Activated CD8-positive, alpha-beta T cell treated with anti-CD3 and anti-CD28 coated beads, Interleukin-2, amount 10 ng/mL, durations not matched to agents 7 days and 5 days (primary cell): ENCODE measurements around the gene DENND6B. TPM values are rescaled to one million over a fixed set of nuclear protein-coding genes. Genes with fewer than 3 reads are reported as not detected.
"Not testable (repeated sequence)": the region's sequence is repeated elsewhere in the genome, so short reads cannot be mapped to it uniquely, and the experiment has no call there.

Experiments used
- ATAC-seq: fragments of 150-1000 bp; cut with Tn5 transposase; one replicate; pipeline ENCODE4 v1.10.0; 2021; ENCODE audit warnings: moderate library complexity
- CTCF ChIA-PET: fragments of 350-600 bp; sonication (Branson Sonifier 250); formaldehyde crosslinking; loops from one replicate; lab custom pipeline; 2021; ENCODE audit warnings: antibody characterized with exemption; lab: Charles Lee
- POLR2A ChIA-PET: fragments of 350-600 bp; sonication (Branson Sonifier 250); formaldehyde crosslinking; loops from one replicate; lab custom pipeline; 2021; ENCODE audit warnings: antibody characterized with exemption; lab: Charles Lee
- DNase-seq: peaks from one replicate; pipeline ENCODE4 v3.0.0-alpha.2; 2020
- H3K27ac Mint-ChIP-seq: one replicate; pipeline ENCODE4 v1.8.0; 2021; ENCODE audit warnings: mild to moderate bottlenecking, mixed read lengths
- H3K27me3 Mint-ChIP-seq: one replicate; pipeline ENCODE4 v1.8.0; 2021; ENCODE audit warnings: low read depth, mixed read lengths
- H3K36me3 Mint-ChIP-seq: one replicate; pipeline ENCODE4 v1.8.0; 2021; ENCODE audit warnings: low read depth, mixed read lengths
- H3K4me1 Mint-ChIP-seq: one replicate; pipeline ENCODE4 v1.8.0; 2021; ENCODE audit warnings: low read depth, mixed read lengths
- H3K4me3 Mint-ChIP-seq: one replicate; pipeline ENCODE4 v1.8.0; 2021; ENCODE audit warnings: mild to moderate bottlenecking, mixed read lengths
- H3K9me3 Mint-ChIP-seq: one replicate; pipeline ENCODE4 v1.8.0; 2022; ENCODE audit warnings: mixed read lengths; ENCODE audit not compliant: insufficient read depth
- total RNA-seq, 2 experiments: library from RNA; stranded (reverse); gene quantifications; one replicate each; pipeline ENCODE4 v1.2.3, GENCODE V29; 2021

Gene DENND6B
- total RNA-seq, result 1 to 10 TPM; 6.0 to 7.0 TPM

- Mint-ChIP-seq H3K36me3 (no peaks in the 10 kb centered on the region), H3K4me3 (peak within 1 kb of the TSS; percentile 78)
- CTCF ChIA-PET, result interaction anchor here (0.6 to 4.4 kb wide), 14 partner anchors 10 to 293 kb away, joined by 3 to 35 read pairs (median 5); partner anchors contain the start of gene HDAC10
Measured at GRCh38 chr22:50326956-50327710, at the start of gene DENND6B. TSS of gene DENND6B (minus strand) at chr22:50327012. CDS start at chr22:50326988, 24 bp downstream.

GRCh38 chr22:50376085-50376651, 49.4 kb upstream of the DENND6B start:
- no peaks in the 10 kb centered on the region for H3K27me3 Mint-ChIP-seq
- no peak overlapping the region for H3K4me3 Mint-ChIP-seq
- DNase-seq, result no peak
- H3K36me3 Mint-ChIP-seq, result peaks cover 44% of the 10 kb centered on the region
- peaks cover 22% of the 10 kb centered on the region for H3K4me1 Mint-ChIP-seq
- CTCF ChIA-PET, result interaction anchor here (0.7 to 1.9 kb wide), 4 partner anchors 9 to 34 kb away, joined by 3 to 12 read pairs (median 4); no protein-coding TSS in a partner anchor
- H3K9me3 Mint-ChIP-seq, result no peaks in the 10 kb centered on the region
- ATAC-seq, result no peak
- POLR2A ChIA-PET, result interaction anchor here (1.3 kb wide), 1 partner anchor 15 kb away, joined by 3 read pairs; no protein-coding TSS in a partner anchor
- H3K27ac Mint-ChIP-seq, result peak overlapping the region; percentile 77

More at GRCh38 chr22:50326956-50327710, at the start of gene DENND6B:
- H3K4me1 Mint-ChIP-seq, result peaks cover 15% of the 10 kb centered on the region
- no peaks in the 10 kb centered on the region for H3K9me3 Mint-ChIP-seq
- ATAC-seq (peak; percentile 97), DNase-seq (peak; percentile 73)
- POLR2A ChIA-PET, result interaction anchor here (0.6 to 1.6 kb wide), 3 partner anchors 7 to 33 kb away, joined by 3 to 5 read pairs (median 4); no protein-coding TSS in a partner anchor
- H3K27me3 Mint-ChIP-seq, result peaks cover 26% of the 10 kb centered on the region
- peak within 1 kb of the TSS; percentile 87 for H3K27ac Mint-ChIP-seq

GRCh38 chr22:50371101-50371648, 44.4 kb upstream of the DENND6B start:
- ATAC-seq, result no peak
- no peak for DNase-seq
- no peaks in the 10 kb centered on the region for H3K9me3 Mint-ChIP-seq
- ChIA-PET POLR2A (interaction anchor here (0.6 to 1.1 kb wide), 2 partner anchors 10 to 1211 kb away, joined by 5 to 7 read pairs; no protein-coding TSS in a partner anchor), CTCF (interaction anchor here (1.1 to 2.9 kb wide), 5 partner anchors 14 to 271 kb away, joined by 3 to 11 read pairs (median 4); partner anchors contain the start of gene HDAC10)
- peaks cover 37% of the 10 kb centered on the region for H3K36me3 Mint-ChIP-seq
- peaks cover 20% of the 10 kb centered on the region for H3K4me1 Mint-ChIP-seq
- H3K27me3 Mint-ChIP-seq, result no peaks in the 10 kb centered on the region
- no peak overlapping the region for H3K4me3 Mint-ChIP-seq
- no peak overlapping the region for H3K27ac Mint-ChIP-seq

- Mint-ChIP-seq H3K27ac (no peak overlapping the region), H3K4me1 (peaks cover 11% of the 10 kb centered on the region), H3K9me3 (no peaks in the 10 kb centered on the region), H3K4me3 (no peak overlapping the region), H3K36me3 (peaks cover 21% of the 10 kb centered on the region), H3K27me3 (no peaks in the 10 kb centered on the region)
- ATAC-seq (no peak), DNase-seq (no peak)
- ChIA-PET POLR2A (interaction anchor here (1.0 kb wide), 1 partner anchor 24 kb away, joined by 3 read pairs; no protein-coding TSS in a partner anchor), CTCF (interaction anchor here (0.8 to 2.9 kb wide), 6 partner anchors 26 to 116 kb away, joined by 3 to 20 read pairs (median 10); partner anchors contain the start of gene HDAC10)
Measured at GRCh38 chr22:50367778-50368500, 41.1 kb upstream of the DENND6B start.

- ATAC-seq, H3K27me3 Mint-ChIP-seq, H3K27ac Mint-ChIP-seq, H3K9me3 Mint-ChIP-seq, POLR2A ChIA-PET, H3K4me3 Mint-ChIP-seq, DNase-seq: not testable (repeated sequence)
- H3K36me3 Mint-ChIP-seq, result peaks cover 43% of the 10 kb centered on the region
- CTCF ChIA-PET, result interaction anchor here (1.2 kb wide), 1 partner anchor 35 kb away, joined by 3 read pairs; no protein-coding TSS in a partner anchor
- peaks cover 44% of the 10 kb centered on the region for H3K4me1 Mint-ChIP-seq
Measured at GRCh38 chr22:50363803-50364194, 37.0 kb upstream of the DENND6B start.

- no peaks in the 10 kb centered on the region for H3K27me3 Mint-ChIP-seq
- no peaks in the 10 kb centered on the region for H3K9me3 Mint-ChIP-seq
- H3K27ac Mint-ChIP-seq, result peak overlapping the region; percentile 78
- DNase-seq (no peak), ATAC-seq (no peak)
- ChIA-PET POLR2A (no interaction called here), CTCF (interaction anchor here (0.8 to 3.0 kb wide), 4 partner anchors 9 to 258 kb away, joined by 3 to 20 read pairs (median 3); no protein-coding TSS in a partner anchor)
- peaks cover 47% of the 10 kb centered on the region for H3K4me1 Mint-ChIP-seq
- H3K36me3 Mint-ChIP-seq, result peaks cover 43% of the 10 kb centered on the region
- no peak overlapping the region for H3K4me3 Mint-ChIP-seq
Measured at GRCh38 chr22:50363166-50363802, 36.5 kb upstream of the DENND6B start.

GRCh38 chr22:50361688-50362087, 34.9 kb upstream of the DENND6B start:
- ChIA-PET POLR2A (interaction anchor here (0.8 to 2.3 kb wide), 7 partner anchors 9 to 260 kb away, joined by 3 to 7 read pairs (median 5); no protein-coding TSS in a partner anchor), CTCF (interaction anchor here (0.9 to 3.0 kb wide), 10 partner anchors 9 to 164 kb away, joined by 3 to 20 read pairs (median 4); partner anchors contain the start of genes DENND6B and SCO2)
- peaks cover 51% of the 10 kb centered on the region for H3K4me1 Mint-ChIP-seq
- H3K27ac Mint-ChIP-seq, result peak overlapping the region; percentile 78
- peaks cover 41% of the 10 kb centered on the region for H3K36me3 Mint-ChIP-seq
- peak; percentile 53 for DNase-seq
- H3K27me3 Mint-ChIP-seq, result no peaks in the 10 kb centered on the region
- ATAC-seq, result peak; percentile 81
- H3K9me3 Mint-ChIP-seq, result no peaks in the 10 kb centered on the region
- H3K4me3 Mint-ChIP-seq, result peak overlapping the region; percentile 29

GRCh38 chr22:50361222-50361621, 34.4 kb upstream of the DENND6B start:
- ATAC-seq, result peak; percentile 45

GRCh38 chr22:50360578-50360977, 33.8 kb upstream of the DENND6B start:
- H3K4me3 Mint-ChIP-seq, result no peak overlapping the region
- ATAC-seq (no peak), DNase-seq (no peak)
- no peaks in the 10 kb centered on the region for H3K27me3 Mint-ChIP-seq
- H3K36me3 Mint-ChIP-seq, result peaks cover 44% of the 10 kb centered on the region
- POLR2A ChIA-PET, result interaction anchor here (1.0 to 2.3 kb wide), 6 partner anchors 11 to 261 kb away, joined by 3 to 7 read pairs (median 6); partner anchors contain the start of gene SCO2
- no peaks in the 10 kb centered on the region for H3K9me3 Mint-ChIP-seq
- peaks cover 47% of the 10 kb centered on the region for H3K4me1 Mint-ChIP-seq
- peak overlapping the region; percentile 78 for H3K27ac Mint-ChIP-seq
- CTCF ChIA-PET, result interaction anchor here (0.6 to 3.0 kb wide), 11 partner anchors 9 to 261 kb away, joined by 3 to 20 read pairs (median 3); partner anchors contain the start of gene SCO2

More at GRCh38 chr22:50361222-50361621, 34.4 kb upstream of the DENND6B start:
- ChIA-PET POLR2A (interaction anchor here (0.8 to 2.3 kb wide), 8 partner anchors 8 to 260 kb away, joined by 3 to 7 read pairs (median 4); partner anchors contain the start of gene SCO2), CTCF (interaction anchor here (0.6 to 3.0 kb wide), 15 partner anchors 8 to 260 kb away, joined by 3 to 20 read pairs (median 3); partner anchors contain the start of genes DENND6B and SCO2)
- peak overlapping the region; percentile 29 for H3K4me3 Mint-ChIP-seq
- peaks cover 43% of the 10 kb centered on the region for H3K36me3 Mint-ChIP-seq
- peak overlapping the region; percentile 78 for H3K27ac Mint-ChIP-seq
- no peaks in the 10 kb centered on the region for H3K27me3 Mint-ChIP-seq
- H3K4me1 Mint-ChIP-seq, result peaks cover 49% of the 10 kb centered on the region
- no peaks in the 10 kb centered on the region for H3K9me3 Mint-ChIP-seq
- DNase-seq, result no peak

GRCh38 chr22:50357756-50358155, 30.9 kb upstream of the DENND6B start:
- H3K4me1 Mint-ChIP-seq, result peaks cover 44% of the 10 kb centered on the region
- no peak overlapping the region for H3K4me3 Mint-ChIP-seq
- CTCF ChIA-PET, result interaction anchor here (1.0 to 2.1 kb wide), 5 partner anchors 11 to 263 kb away, joined by 3 to 10 read pairs (median 4); no protein-coding TSS in a partner anchor
- H3K9me3 Mint-ChIP-seq, result no peaks in the 10 kb centered on the region
- no peaks in the 10 kb centered on the region for H3K27me3 Mint-ChIP-seq
- no peak overlapping the region for H3K27ac Mint-ChIP-seq
- no peak for ATAC-seq
- POLR2A ChIA-PET, result no interaction called here
- H3K36me3 Mint-ChIP-seq, result peaks cover 49% of the 10 kb centered on the region
- DNase-seq, result no peak
